BLaER1 treated with 17β-estradiol and CSF1 and Interleukin-3, amounts not matched to agents 10 nM and 100 nM (cell line): Measurements from ENCODE around the gene CRYBG2.

Source experiments
- H3K27ac ChIP-seq, 11 experiments: shearing (Covaris generic); formaldehyde crosslinking; 2 replicates each; pipeline ENCODE4 v1.8.1; 2022
- H3K27me3 ChIP-seq, 11 experiments: shearing (Covaris generic); formaldehyde crosslinking; 2 replicates each; pipeline ENCODE4 v1.8.1; 2022
- H3K36me3 ChIP-seq, 11 experiments: shearing (Covaris generic); formaldehyde crosslinking; 2 replicates each; pipeline ENCODE4 v1.8.1; 2022
- H3K4me1 ChIP-seq, 10 experiments: shearing (Covaris generic); formaldehyde crosslinking; 2 replicates each; pipeline ENCODE4 v1.8.1; 2022
- H3K4me2 ChIP-seq, 11 experiments: shearing (Covaris generic); formaldehyde crosslinking; 2 replicates each; pipeline ENCODE4 v1.8.1; 2022
- H3K4me3 ChIP-seq, 10 experiments: shearing (Covaris generic); formaldehyde crosslinking; 2 replicates each; pipeline ENCODE4 v1.8.1; 2022
- H3K9ac ChIP-seq, 11 experiments: shearing (Covaris generic); formaldehyde crosslinking; 2 replicates each; pipeline ENCODE4 v1.8.1; 2022
- H3K9me3 ChIP-seq, 11 experiments: shearing (Covaris generic); formaldehyde crosslinking; replicated peaks in 1 of 11; 2 replicates each; pipeline ENCODE4 v1.8.1; 2022
- H4K20me1 ChIP-seq, 11 experiments: shearing (Covaris generic); formaldehyde crosslinking; 2 replicates each; pipeline ENCODE4 v1.8.1; 2022
- Cebpa-rat ChIP-seq, 11 experiments: shearing (Covaris generic); IDR thresholded peaks; 2 replicates each; pipeline ENCODE4 v1.8.1; 2022

The CRYBG2 gene

GRCh38 chr1:26279456-26280332, 74.2 kb downstream of the CRYBG2 start, which contains the start of gene SH3BGRL3:
TSS of gene SH3BGRL3 (plus strand) at chr1:26280086. CDS start at chr1:26280156, 70 bp downstream.
- TF ChIP-seq Cebpa-rat (IDR thresholded peaks at IDR 0.05): no peak
- H3K4me1 ChIP-seq: peaks cover 85 to 93% (median 89%) of the 10 kb centered on the region in 10 experiments
- H3K9me3 ChIP-seq: no peaks in the 10 kb centered on the region
- no peaks in the 10 kb centered on the region for H3K27me3 ChIP-seq
- peak within 1 kb of the TSS; percentile 84 to 96 (median 90) for H3K4me3 ChIP-seq
- H3K27ac ChIP-seq: peak within 1 kb of the TSS; percentile 72 to 99 (median 95)
- peaks cover 34 to 70% (median 59%) of the 10 kb centered on the region in 11 experiments for H3K36me3 ChIP-seq
- peaks cover 6 to 48% (median 30%) of the 10 kb centered on the region in 11 experiments; a peak in 17 of 22 replicates for H4K20me1 ChIP-seq
- H3K4me2 ChIP-seq: peak within 1 kb of the TSS; percentile 94 to 100 (median 98)
- H3K9ac ChIP-seq: peak within 1 kb of the TSS; percentile 89 to 99 (median 97)

- no peaks in the 10 kb centered on the region for H3K27me3 ChIP-seq
- no peaks in the 10 kb centered on the region for H3K9me3 ChIP-seq
- H3K4me3 ChIP-seq: peak overlapping the region; percentile 84 to 96 (median 90)
- H3K4me2 ChIP-seq: peak overlapping the region; percentile 94 to 100 (median 98)
- peak overlapping the region; percentile 89 to 99 (median 97) for H3K9ac ChIP-seq
- H3K4me1 ChIP-seq: peaks cover 81 to 90% (median 87%) of the 10 kb centered on the region in 10 experiments
- peaks cover 28 to 73% (median 61%) of the 10 kb centered on the region in 11 experiments for H3K36me3 ChIP-seq
- H3K27ac ChIP-seq: peak overlapping the region; percentile 72 to 99 (median 95)
- 0 out of 22 replicates have a peak, but pooled peaks of 1 of the 11 experiments have one; percentile 20 for TF ChIP-seq Cebpa-rat (IDR thresholded peaks at IDR 0.05)
- peaks cover 6 to 40% (median 26%) of the 10 kb centered on the region in 11 experiments; a peak in 17 of 22 replicates for H4K20me1 ChIP-seq
Measured at GRCh38 chr1:26278724-26279455, 75.0 kb downstream of the CRYBG2 start.

GRCh38 chr1:26278303-26278702, 75.6 kb downstream of the CRYBG2 start:
- H3K4me1 ChIP-seq: peaks cover 75 to 86% (median 81%) of the 10 kb centered on the region in 10 experiments
- H3K4me2 ChIP-seq: peak overlapping the region; percentile 94 to 100 (median 98)
- peaks cover 6 to 34% (median 25%) of the 10 kb centered on the region in 11 experiments; a peak in 17 of 22 replicates for H4K20me1 ChIP-seq
- peak overlapping the region; percentile 72 to 99 (median 97) for H3K9ac ChIP-seq
- peak overlapping the region; percentile 72 to 99 (median 95) for H3K27ac ChIP-seq
- TF ChIP-seq Cebpa-rat (IDR thresholded peaks at IDR 0.05): no peak
- peaks cover 22 to 73% (median 62%) of the 10 kb centered on the region in 11 experiments for H3K36me3 ChIP-seq
- peak overlapping the region in 6 of 10 experiments; percentile 84 to 92 (median 88); a peak in 11 of 20 replicates for H3K4me3 ChIP-seq
- no peaks in the 10 kb centered on the region for H3K27me3 ChIP-seq
- H3K9me3 ChIP-seq: no peaks in the 10 kb centered on the region

GRCh38 chr1:26277719-26278118, 76.2 kb downstream of the CRYBG2 start:
- H3K27ac ChIP-seq: peak overlapping the region; percentile 72 to 99 (median 95)
- peak overlapping the region in 3 of 10 experiments; percentile 11 to 85 (median 84); a peak in 4 of 20 replicates for H3K4me3 ChIP-seq
- no peaks in the 10 kb centered on the region for H3K27me3 ChIP-seq
- peak overlapping the region; percentile 94 to 100 (median 98) for H3K4me2 ChIP-seq
- peak overlapping the region; percentile 72 to 99 (median 97) for H3K9ac ChIP-seq
- peaks cover 69 to 86% (median 77%) of the 10 kb centered on the region in 10 experiments for H3K4me1 ChIP-seq
- peaks cover 17 to 73% (median 62%) of the 10 kb centered on the region in 11 experiments for H3K36me3 ChIP-seq
- H3K9me3 ChIP-seq: no peaks in the 10 kb centered on the region
- H4K20me1 ChIP-seq: peaks cover 6 to 28% (median 19%) of the 10 kb centered on the region in 11 experiments; a peak in 17 of 22 replicates
- no peak for TF ChIP-seq Cebpa-rat (IDR thresholded peaks at IDR 0.05)

- Histone ChIP-seq H3K27me3 (no peaks in the 10 kb centered on the region), H3K27ac (peak overlapping the region; percentile 72 to 99 (median 95)), H3K9ac (peak overlapping the region; percentile 72 to 99 (median 97); a peak in 21 of 22 replicates), H3K4me2 (peak overlapping the region; percentile 94 to 100 (median 98)), H4K20me1 (peaks cover 6 to 24% (median 15%) of the 10 kb centered on the region in 11 experiments; a peak in 17 of 22 replicates), H3K9me3 (no peaks in the 10 kb centered on the region), H3K36me3 (peaks cover 13 to 73% (median 60%) of the 10 kb centered on the region in 11 experiments), H3K4me3 (peak overlapping the region in 3 of 10 experiments; percentile 1 to 44 (median 11); a peak in 5 of 20 replicates), H3K4me1 (peaks cover 64 to 81% (median 72%) of the 10 kb centered on the region in 10 experiments)
- no peak for TF ChIP-seq Cebpa-rat (IDR thresholded peaks at IDR 0.05)
Measured at GRCh38 chr1:26277261-26277661, 76.7 kb downstream of the CRYBG2 start.

- Histone ChIP-seq H3K9me3 (no peaks in the 10 kb centered on the region), H3K9ac (peak overlapping the region; percentile 18 to 99 (median 97); a peak in 21 of 22 replicates), H3K4me3 (peak overlapping the region in 6 of 10 experiments; percentile 11 to 53 (median 38); a peak in 9 of 20 replicates), H3K4me2 (peak overlapping the region; percentile 34 to 100 (median 98)), H4K20me1 (peaks cover 6 to 15% (median 9%) of the 10 kb centered on the region in 11 experiments; a peak in 17 of 22 replicates), H3K27ac (peak overlapping the region; percentile 72 to 99 (median 95); a peak in 21 of 22 replicates), H3K36me3 (peaks cover 15 to 73% (median 63%) of the 10 kb centered on the region in 11 experiments), H3K27me3 (no peaks in the 10 kb centered on the region), H3K4me1 (peaks cover 56 to 73% (median 64%) of the 10 kb centered on the region in 10 experiments)
- TF ChIP-seq Cebpa-rat (IDR thresholded peaks at IDR 0.05): no peak
Measured at GRCh38 chr1:26276432-26276838, 77.5 kb downstream of the CRYBG2 start.

- Histone ChIP-seq H3K4me2 (peak overlapping the region; percentile 34 to 100 (median 98); a peak in 21 of 22 replicates), H4K20me1 (peaks cover 0 to 9% (median 3%) of the 10 kb centered on the region in 11 experiments; a peak in 8 of 22 replicates), H3K9ac (peak overlapping the region; percentile 57 to 99 (median 97); a peak in 21 of 22 replicates), H3K4me1 (peaks cover 50 to 68% (median 57%) of the 10 kb centered on the region in 10 experiments), H3K9me3 (no peaks in the 10 kb centered on the region), H3K4me3 (peak overlapping the region in 2 of 10 experiments; percentile 39 to 44; a peak in 2 of 20 replicates), H3K27me3 (no peaks in the 10 kb centered on the region), H3K36me3 (peaks cover 15 to 73% (median 63%) of the 10 kb centered on the region in 11 experiments), H3K27ac (peak overlapping the region; percentile 66 to 99 (median 95))
- TF ChIP-seq Cebpa-rat (IDR thresholded peaks at IDR 0.05): no peak
Measured at GRCh38 chr1:26275580-26276431, 78.1 kb downstream of the CRYBG2 start.
